HG02981 (cell line): ENCODE measurements around the gene SND1.

Source experiments
- ATAC-seq: cut with Tn5 transposase; IDR thresholded peaks from one replicate; pipeline ENCODE4 v1.9.1; 2021; ENCODE audit warnings: mild to moderate bottlenecking, moderate library complexity; ENCODE audit not compliant: unreplicated experiment

The SND1 gene

DNA sequence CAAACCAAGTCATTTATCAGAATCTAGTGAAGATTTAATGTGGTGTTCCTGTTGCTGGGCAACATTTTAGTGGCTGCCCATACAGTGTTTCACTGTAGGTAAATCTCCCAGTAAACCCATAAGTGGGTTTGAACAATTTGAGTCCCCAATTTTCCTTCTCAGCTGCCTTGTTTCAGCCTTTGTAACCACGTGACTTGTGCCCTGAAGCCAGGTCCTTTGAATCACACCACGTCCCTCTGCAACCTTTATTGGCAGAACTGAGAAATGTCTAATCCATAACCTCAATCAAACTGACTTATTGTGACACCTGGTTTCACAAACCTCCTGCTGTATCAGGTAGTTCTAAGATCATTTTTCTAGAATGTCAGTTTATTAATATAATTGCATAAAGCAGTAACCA is 30.1 kb downstream of the SND1 start:
- ATAC-seq, result no peak

GRCh38 chr7:127683776-127684681 is 32.0 kb downstream of the SND1 start:
- ATAC-seq, result peak; percentile 71

GRCh38 chr7:127689194-127689772 is 37.3 kb downstream of the SND1 start:
- ATAC-seq, result no peak

DNA sequence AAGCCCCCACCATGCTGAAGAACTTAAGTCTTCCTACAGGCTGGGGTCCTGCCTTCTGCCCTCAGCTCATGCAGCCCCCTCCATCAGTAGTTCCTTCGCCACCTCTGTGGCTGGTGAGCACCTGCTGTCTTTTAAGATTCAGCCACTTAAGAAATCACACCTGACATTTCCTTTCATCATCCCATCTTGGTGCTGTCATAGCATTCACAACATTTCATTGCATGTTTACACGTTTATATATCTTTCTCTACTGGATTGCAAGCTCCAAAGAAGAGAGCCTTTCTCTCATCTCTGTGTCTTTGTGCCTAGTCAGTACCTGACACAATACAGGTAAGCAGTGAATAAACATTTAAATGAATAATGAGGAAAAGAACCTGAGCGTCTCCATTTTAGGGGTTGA is 38.3 kb downstream of the SND1 start:
- ATAC-seq, result no peak

- no peak for ATAC-seq
These were observed 38.8 kb downstream of the SND1 start for GRCh38 chr7:127690806-127691205.

- peak; percentile 49 for ATAC-seq
These were observed 40.2 kb downstream of the SND1 start for GRCh38 chr7:127692200-127692599.

DNA sequence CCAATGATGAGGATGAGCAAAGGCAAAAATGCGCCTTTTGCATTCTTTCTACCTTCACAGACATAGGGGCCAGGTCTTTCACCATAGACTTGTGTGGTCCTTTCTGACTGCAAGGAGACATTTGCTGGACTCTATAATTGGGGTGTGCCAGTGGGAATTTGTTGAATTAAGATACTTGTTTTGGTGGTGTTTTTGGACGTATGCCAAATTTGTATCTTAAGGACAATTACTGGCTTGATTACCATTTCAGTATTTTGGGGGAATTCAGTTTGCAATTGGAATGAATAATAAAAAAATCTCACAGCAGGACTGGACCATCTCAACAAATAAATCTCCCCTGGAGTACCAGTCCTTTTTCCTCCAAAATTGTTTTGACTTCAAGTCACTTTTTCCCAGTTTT is 47.9 kb downstream of the SND1 start:
- ATAC-seq, result no peak

- ATAC-seq, result no peak
These were observed 50.2 kb downstream of the SND1 start for GRCh38 chr7:127702052-127702652.

DNA sequence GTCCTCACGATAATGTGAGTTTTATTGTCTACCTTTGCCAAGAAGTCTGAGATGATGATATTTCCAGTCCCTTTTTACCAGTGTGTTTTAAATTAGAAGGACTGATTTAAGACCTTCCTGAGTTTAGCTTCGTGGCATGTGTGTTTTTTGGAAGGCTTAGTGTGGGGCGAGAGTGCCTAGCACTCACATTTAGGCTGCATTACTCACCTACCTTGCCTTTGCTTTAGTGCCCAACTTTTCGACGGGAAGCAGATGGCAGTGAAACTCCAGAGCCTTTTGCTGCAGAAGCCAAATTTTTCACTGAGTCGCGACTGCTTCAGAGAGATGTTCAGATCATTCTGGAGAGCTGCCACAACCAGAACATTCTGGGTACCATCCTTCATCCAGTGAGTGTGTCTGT is 50.9 kb downstream of the SND1 start:
- ATAC-seq, result no peak

GRCh38 chr7:127704211-127704610 is 52.2 kb downstream of the SND1 start:
- no peak for ATAC-seq

DNA sequence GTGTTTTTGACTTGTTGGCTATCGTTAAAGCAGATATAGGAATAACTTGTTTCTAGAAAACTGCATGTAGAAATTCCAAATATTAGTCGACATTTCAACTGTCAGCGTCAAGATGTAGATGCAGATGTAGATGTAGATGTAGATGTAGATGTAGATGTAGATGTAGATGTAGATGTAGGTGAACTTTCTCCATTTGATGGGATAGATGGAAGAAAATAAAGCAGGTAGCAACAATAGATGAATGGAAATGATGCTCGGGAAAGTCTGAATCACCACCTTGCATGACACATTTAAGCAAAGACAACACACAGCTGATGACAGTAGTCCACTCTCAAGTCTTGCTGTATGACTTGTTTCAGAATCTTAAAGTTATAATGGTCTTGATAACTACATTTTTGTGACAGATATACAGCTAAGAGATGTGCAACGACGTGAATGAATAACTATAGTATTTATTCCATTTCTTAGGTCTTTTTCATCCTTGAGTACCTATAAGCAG is 53.5 kb downstream of the SND1 start:
- ATAC-seq, result no peak

- ATAC-seq, result no peak
These were observed 54.8 kb downstream of the SND1 start for GRCh38 chr7:127706766-127707165.

DNA sequence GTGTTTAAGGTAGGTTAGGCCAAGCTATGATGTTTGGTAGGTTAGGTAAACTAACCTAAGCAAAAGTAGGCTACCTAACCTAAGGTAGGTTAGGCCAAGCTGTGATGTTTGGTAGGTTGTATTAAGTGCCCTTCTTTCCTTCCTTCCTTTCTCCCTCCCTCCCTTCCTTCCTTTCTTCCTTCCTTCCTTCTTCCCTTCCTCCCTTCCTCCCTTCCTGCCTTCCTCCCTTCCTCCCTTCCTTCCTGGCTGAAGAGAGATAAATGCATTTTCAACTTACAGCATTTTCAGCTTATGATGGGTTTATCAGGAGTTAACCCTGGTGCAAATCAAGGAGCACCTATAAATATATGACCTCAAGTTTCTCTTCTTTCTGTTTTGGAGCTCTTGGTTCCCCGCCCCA is 56.2 kb downstream of the SND1 start:
- no peak for ATAC-seq

- ATAC-seq, result no peak
These were observed 56.8 kb downstream of the SND1 start for GRCh38 chr7:127708788-127709187.

DNA sequence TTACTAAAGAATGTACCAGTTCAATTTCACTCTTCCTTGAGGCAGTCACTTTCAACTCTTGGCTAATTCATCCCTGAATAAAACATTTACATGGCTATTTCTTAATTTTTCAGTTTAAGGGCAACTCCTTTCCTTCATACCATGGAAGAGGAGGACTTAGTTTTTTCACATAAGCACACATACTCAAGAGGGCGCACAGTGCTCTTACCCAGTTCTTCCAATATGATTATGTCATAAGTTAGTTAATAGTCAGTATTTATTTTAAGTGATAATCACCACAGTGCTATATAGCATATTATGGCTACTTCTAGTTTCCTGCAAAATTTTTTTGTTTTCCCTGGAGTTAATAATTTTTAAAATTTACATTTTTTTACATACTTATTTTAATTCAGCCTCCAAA is 58.6 kb downstream of the SND1 start:
- ATAC-seq, result no peak

- ATAC-seq, result no peak
These were observed 59.9 kb downstream of the SND1 start for GRCh38 chr7:127711872-127712271.

DNA sequence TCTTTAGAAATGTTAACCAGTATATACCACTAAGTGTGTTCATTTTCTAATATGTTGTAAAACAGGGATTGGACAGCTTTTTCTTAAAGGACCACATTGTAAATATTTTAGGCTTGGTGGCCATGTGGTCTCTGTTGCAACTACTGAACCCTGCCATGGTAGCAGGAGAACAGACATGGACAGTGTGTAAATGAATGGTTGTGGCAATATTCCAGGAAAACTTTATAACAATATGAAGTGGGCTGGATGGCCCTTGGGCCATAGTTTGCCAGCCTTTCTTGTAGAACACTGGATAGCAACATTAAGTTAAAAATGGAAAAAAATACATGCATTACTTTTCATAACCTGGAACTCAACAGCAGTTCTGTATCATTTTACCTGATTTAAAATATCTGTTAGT is 61.0 kb downstream of the SND1 start:
- no peak for ATAC-seq

DNA sequence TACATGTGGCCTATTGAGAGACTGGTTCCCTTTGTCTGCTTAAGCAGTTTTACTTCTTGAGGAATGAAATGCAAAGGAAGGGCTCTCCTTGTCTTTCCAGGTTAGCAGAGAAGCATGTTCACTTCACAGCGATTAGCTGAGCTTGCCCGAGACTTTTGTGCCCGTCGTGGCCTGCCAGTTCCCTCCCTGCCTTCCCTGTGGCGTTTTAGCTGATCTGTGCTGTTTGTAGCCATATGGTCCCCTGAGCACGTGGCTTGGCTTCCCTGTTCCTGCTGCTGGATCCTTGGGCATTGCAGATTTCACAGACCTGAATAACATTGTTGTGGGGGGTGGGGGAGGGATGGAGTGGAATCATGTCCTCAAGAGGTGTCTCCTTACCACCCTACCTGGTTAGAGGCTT is 61.8 kb downstream of the SND1 start:
- no peak for ATAC-seq

GRCh38 chr7:127715272-127715671 is 63.3 kb downstream of the SND1 start:
- no peak for ATAC-seq

GRCh38 chr7:127715901-127716300 is 63.9 kb downstream of the SND1 start:
- ATAC-seq, result no peak

GRCh38 chr7:127717502-127718339 is 65.7 kb downstream of the SND1 start:
- ATAC-seq, result no peak
